Endothelial cell of coronary artery (primary cell): Measurements from ENCODE around the gene CELSR2. TPM values are rescaled to one million over a fixed set of nuclear protein-coding genes. Genes with fewer than 3 reads are reported as not detected.

Experiments
- total RNA-seq: library from RNA; depleted of rRNA; stranded (reverse); fragments of >200 nt; gene quantifications from 2 replicates; pipeline ENCODE4 v1.2.3, GENCODE V29; 2014

CELSR2 gene, protein sequence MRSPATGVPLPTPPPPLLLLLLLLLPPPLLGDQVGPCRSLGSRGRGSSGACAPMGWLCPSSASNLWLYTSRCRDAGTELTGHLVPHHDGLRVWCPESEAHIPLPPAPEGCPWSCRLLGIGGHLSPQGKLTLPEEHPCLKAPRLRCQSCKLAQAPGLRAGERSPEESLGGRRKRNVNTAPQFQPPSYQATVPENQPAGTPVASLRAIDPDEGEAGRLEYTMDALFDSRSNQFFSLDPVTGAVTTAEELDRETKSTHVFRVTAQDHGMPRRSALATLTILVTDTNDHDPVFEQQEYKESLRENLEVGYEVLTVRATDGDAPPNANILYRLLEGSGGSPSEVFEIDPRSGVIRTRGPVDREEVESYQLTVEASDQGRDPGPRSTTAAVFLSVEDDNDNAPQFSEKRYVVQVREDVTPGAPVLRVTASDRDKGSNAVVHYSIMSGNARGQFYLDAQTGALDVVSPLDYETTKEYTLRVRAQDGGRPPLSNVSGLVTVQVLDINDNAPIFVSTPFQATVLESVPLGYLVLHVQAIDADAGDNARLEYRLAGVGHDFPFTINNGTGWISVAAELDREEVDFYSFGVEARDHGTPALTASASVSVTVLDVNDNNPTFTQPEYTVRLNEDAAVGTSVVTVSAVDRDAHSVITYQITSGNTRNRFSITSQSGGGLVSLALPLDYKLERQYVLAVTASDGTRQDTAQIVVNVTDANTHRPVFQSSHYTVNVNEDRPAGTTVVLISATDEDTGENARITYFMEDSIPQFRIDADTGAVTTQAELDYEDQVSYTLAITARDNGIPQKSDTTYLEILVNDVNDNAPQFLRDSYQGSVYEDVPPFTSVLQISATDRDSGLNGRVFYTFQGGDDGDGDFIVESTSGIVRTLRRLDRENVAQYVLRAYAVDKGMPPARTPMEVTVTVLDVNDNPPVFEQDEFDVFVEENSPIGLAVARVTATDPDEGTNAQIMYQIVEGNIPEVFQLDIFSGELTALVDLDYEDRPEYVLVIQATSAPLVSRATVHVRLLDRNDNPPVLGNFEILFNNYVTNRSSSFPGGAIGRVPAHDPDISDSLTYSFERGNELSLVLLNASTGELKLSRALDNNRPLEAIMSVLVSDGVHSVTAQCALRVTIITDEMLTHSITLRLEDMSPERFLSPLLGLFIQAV (N-terminal part only)
- 0.45 and 2.1 TPM in 2 replicates for total RNA-seq

DNA sequence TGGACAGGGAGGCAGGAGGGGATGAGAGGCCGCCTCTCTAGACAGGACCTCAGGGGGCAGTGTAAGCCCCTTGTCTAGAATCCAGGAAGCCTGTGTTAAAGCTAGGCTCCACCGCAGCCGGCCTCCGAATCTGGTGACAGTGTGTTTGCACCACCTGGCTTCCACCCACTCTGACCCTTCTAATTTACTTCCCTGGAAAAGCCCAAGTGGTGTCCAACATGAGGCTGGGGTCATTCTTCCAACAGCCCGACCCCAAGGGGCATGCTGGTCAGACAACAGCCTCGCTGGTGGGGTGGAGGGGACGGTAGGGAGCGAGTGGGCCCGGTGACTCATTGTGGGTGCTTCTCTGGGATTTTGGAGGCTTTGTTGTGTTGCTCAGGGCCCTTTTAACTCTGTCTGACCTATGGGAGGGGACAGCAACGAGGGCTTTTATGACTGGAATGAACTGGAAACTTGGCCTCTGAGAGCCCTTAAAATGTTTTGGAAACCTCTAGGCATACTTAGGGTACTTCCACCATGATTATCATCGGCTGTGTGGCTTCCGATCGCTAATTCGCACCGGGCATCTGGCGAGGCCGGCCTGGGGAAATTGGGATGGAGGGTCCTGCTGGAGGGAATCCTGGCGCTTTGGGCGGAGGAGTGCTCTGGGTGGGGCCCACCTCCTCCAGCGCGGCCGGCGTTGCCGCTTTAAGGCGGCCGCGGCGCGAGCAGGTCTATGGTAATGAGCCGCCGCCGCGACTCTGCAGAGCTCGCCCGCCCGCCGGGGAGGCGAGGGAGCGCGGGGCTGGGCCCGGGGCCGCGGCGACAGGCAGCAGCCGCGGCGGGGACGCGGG is at the start of gene CELSR2:
CELSR2 (plus strand) TSS at position 743 of the 833 bp plus-strand sequence. CDS start 541 bp downstream, outside the sequence.

DNA sequence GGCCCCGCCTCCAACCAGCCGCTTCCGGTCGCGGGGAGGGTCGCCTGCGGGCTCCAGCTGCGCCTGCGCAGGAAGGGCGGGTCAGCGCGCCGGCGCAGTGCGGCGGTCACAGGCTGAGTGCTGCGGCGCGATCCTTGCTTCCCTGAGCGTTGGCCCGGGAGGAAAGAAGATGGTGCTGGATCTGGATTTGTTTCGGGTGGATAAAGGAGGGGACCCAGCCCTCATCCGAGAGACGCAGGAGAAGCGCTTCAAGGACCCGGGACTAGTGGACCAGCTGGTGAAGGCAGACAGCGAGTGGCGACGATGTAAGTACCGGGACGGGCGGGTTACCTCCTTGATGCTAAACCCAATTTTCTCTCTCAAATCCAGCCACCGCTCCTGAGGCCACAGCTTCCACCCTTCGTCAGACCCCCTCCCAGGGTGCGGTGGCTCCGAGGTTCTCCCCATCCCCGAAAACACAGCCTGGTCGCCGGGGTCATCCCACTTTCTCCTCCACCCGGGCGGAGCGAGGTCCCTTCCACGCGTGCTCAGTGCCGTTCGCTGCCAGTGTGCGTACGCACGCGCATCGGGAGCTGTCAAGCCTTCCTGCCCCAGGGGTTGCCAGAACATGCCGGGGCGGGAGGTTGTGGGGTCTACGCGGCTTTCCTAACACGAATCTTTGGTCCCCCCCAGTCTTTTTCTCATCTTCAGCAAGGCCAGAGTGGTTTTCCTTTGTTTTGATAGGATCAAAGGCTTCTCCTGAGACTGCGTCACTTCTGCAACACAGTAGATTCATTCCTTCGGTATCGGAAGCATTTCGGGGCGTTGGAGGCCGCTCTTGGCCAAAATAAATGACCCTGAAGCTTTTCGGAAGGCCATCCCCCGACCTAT is 35.3 kb upstream of the CELSR2 start, which contains the start of gene SARS1:
SARS1 (plus strand) TSS at position 95 of the 870 bp plus-strand sequence; CDS start at position 170, 75 bp downstream.

DNA sequence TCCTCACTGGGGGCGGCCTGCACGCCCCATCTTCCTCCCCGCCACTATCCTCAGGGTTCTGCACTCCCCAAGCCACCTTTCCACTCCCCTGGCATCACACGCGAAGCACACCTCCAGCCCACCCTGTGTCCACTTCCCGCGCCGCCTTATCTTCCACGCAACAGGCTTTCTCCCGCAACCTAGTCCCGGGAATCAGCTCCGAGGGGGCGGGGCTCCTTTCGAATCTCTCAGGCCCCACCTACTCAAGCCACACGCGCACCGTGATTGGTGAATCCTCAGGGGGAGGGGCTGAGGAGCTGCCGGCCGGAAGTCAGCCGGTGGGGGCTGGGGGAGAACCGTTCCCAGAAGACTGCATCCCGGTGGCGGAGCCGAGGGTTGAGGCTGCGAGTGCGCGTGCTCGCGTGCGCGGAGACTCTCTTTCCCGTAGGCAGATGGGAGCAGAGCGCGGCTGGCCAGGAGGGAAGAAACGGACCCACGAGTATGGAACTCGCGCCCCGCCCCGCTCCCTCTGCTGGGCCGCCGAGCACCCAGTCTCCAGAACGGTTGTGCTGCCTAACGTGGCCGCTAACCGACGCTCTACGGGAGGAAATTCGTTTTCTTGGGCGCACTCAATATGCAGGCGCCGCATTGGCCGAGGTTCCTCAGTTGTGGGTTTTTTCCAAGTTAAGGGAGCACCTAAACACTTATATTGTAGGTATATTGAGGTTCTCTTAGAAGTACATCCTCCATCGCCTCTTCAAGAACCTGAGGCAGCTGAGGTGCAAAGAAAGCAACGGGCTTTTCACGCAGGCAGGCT is 33.8 kb downstream of the CELSR2 start, which contains the start of gene PSRC1:
PSRC1 (minus strand) TSS at position 194 of the 796 bp plus-strand sequence.

DNA sequence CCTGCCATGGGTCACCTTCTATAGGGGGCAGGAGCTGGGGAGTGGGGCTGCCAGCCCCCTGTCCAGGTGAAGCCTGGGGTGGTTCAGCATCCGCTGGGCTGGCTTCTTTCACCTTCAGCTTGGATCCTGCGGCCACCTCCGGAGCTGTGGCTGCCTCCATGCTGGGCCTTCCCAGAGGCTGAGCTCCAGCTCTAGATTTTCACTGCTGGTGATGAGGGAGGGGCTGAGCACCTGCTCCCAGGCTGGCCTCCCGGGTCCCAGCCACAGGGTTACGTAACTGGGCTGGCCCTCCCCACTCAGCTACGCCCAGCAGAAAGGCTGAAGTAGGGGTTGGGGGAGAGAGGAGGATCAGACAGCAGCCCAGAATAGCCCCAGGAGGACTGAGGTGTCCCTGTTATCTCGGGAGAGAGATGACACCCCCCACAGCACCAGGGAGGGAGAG is 57.5 kb downstream of the CELSR2 start, which contains the start of gene MYBPHL:
MYBPHL (minus strand) TSS at position 180 of the 442 bp plus-strand sequence; CDS start at position 160, 20 bp downstream.

Other genes with a start within 250 kb of the CELSR2 start
- 18.7 and 19.9 TPM in 2 replicates for gene WDR47, start 207.4 kb upstream of the CELSR2 start, total RNA-seq
- 70.3 and 84.6 TPM in 2 replicates for gene TAF13, start 173.5 kb upstream of the CELSR2 start, total RNA-seq
- gene TMEM167B, start 158.8 kb upstream of the CELSR2 start, total RNA-seq, result 17.3 and 19.6 TPM in 2 replicates
- 0.09 and 0.27 TPM in 2 replicates for gene ELAPOR1, start 135.4 kb upstream of the CELSR2 start, total RNA-seq
- 187 and 254 TPM in 2 replicates for gene SARS1, start 35.6 kb upstream of the CELSR2 start, total RNA-seq
- gene PSRC1, start 33.6 kb downstream of the CELSR2 start, total RNA-seq, result 3.9 and 8.5 TPM in 2 replicates
- not detected in 2 replicates for gene MYBPHL, start 57.5 kb downstream of the CELSR2 start, total RNA-seq
- 10.8 and 21.6 TPM in 2 replicates for gene SORT1, start 148.4 kb downstream of the CELSR2 start, total RNA-seq
- gene PSMA5, start 176.9 kb downstream of the CELSR2 start, total RNA-seq, result 52.0 and 63.5 TPM in 2 replicates
- gene SYPL2, start 217.0 kb downstream of the CELSR2 start, total RNA-seq, result not detected in 2 replicates
- gene ATXN7L2, start 234.4 kb downstream of the CELSR2 start, total RNA-seq, result 1.0 and 1.4 TPM in 2 replicates
- 3.7 and 5.1 TPM in 2 replicates for gene CYB561D1, start 244.6 kb downstream of the CELSR2 start, total RNA-seq